ENCODE data around the gene RNF150. TPM values are rescaled to one million over a fixed set of nuclear protein-coding genes. Genes with fewer than 3 reads are reported as not detected.

The RNF150 gene
- polyA plus RNA-seq, 2 of the 4 experiments (the other 2 are of a cell fraction): 0.21 to 0.34 TPM

DNA sequence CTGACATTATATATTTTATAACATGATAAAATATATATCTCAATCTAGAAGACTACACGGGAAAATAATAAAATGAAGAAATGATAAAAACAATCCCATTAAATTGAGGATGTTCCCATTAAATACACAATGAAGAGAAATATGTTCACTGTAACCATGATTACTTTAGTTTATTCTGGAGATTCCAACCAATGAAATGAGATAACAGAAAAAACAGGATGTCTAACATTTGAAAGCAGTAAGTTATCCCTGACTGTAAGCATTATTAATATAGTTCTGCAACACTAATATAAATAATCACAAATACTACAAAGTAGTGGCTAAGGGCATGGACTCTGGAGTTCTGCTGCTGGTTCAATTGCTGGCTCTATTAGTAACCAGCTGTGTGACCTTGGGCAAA lies 169.4 kb downstream of the RNF150 start:
- POLR2A ChIA-PET: no interaction called here
- DNase-seq (ENCODE audit: low read depth in 1 of 2, low spot score in 1 of 2) (no peak), FAIRE-seq (no peak), ATAC-seq (no peak)
- TF ChIP-seq, protein P1, sequence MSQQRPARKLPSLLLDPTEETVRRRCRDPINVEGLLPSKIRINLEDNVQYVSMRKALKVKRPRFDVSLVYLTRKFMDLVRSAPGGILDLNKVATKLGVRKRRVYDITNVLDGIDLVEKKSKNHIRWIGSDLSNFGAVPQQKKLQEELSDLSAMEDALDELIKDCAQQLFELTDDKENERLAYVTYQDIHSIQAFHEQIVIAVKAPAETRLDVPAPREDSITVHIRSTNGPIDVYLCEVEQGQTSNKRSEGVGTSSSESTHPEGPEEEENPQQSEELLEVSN (IDR thresholded peaks at IDR 0.05; ENCODE audit: borderline replicate concordance, low read depth): no peak
- no peak for TF ChIP-seq JUN (IDR thresholded peaks at IDR 0.05)
- TF ChIP-seq FOXS1 (CRISPR knock-in tag; IDR thresholded peaks at IDR 0.05): no peak
- TF ChIP-seq BCL3 (IDR thresholded peaks at IDR 0.05): no peak
- TF ChIP-seq HDAC2 (IDR thresholded peaks at IDR 0.05): no peak
- no peak for TF ChIP-seq HOXB5 (CRISPR knock-in tag; IDR thresholded peaks at IDR 0.05)
- TF ChIP-seq CEBPB (IDR thresholded peaks at IDR 0.05): no peak
- TF ChIP-seq HOXA7 (CRISPR knock-in tag; IDR thresholded peaks at IDR 0.05): no peak
- TF ChIP-seq EHMT2 (IDR thresholded peaks at IDR 0.05; ENCODE audit: low read depth): no peak
- TF ChIP-seq PHF8 (IDR thresholded peaks at IDR 0.05; ENCODE audit: borderline replicate concordance, low read depth): no peak
- no peak for TF ChIP-seq FOSL2 (IDR thresholded peaks at IDR 0.05)
- no peak for TF ChIP-seq FOSL2 (CRISPR knock-in tag; IDR thresholded peaks at IDR 0.05)
- no peak for TF ChIP-seq RCOR1 (IDR thresholded peaks at IDR 0.05; ENCODE audit: low read depth, low read length)
- no peak for TF ChIP-seq HES2 (IDR thresholded peaks at IDR 0.05)
- no peaks in the 10 kb centered on the region for H3K4me1 ChIP-seq
- H3K27ac ChIP-seq: no peak overlapping the region
- H3K4me3 ChIP-seq: no peak overlapping the region
- no peaks in the 10 kb centered on the region for H3K9me3 ChIP-seq
- 49% methylated on average over 1 of the region's 1 CpG for whole genome bisulfite sequencing (ENCODE audit: missing lambda C conversion rate)
- H3K4me2 ChIP-seq: no peak overlapping the region
- CTCF ChIA-PET: no interaction called here

DNA sequence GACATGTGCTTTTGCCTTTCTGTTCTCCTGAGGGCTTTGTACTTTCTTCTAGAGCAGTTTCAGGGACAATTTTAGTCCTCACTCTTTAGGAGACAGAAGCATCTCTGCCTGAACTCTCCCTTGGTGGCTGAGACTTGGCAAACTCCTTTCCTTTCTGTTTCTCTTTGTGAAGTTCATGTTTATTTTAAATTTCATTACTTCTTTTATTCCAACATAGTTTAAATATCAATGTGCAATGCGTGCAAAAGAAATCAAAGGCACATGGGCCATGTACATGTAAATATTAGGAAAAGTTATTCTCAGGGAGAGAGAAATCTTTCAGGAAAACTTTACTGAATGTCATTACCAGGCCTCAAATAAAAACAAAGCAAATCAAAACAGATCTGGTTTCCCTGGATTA lies 177.6 kb downstream of the RNF150 start:
- FAIRE-seq (no peak), ATAC-seq (no peak), DNase-seq (ENCODE audit: low read depth in 1 of 2, low spot score in 1 of 2) (no peak)
- Histone ChIP-seq H3K9me3 (no peaks in the 10 kb centered on the region), H3K4me2 (no peak overlapping the region), H3K4me1 (no peaks in the 10 kb centered on the region), H3K27ac (no peak overlapping the region), H3K4me3 (no peak overlapping the region)
- WGBS (ENCODE audit: missing lambda C conversion rate): 42% methylated on average over 1 of the region's 1 CpG
- POLR2A ChIA-PET: no interaction called here
- CTCF ChIA-PET: no interaction called here
- TF ChIP-seq EHMT2 (IDR thresholded peaks at IDR 0.05; ENCODE audit: low read depth) (no peak), MYC (IDR thresholded peaks at IDR 0.05; ENCODE audit: borderline replicate concordance, low read length) (no peak), FOSB (CRISPR knock-in tag; IDR thresholded peaks at IDR 0.05) (no peak), RARB (CRISPR knock-in tag; IDR thresholded peaks at IDR 0.05) (no peak), PBX3 (IDR thresholded peaks at IDR 0.05) (no peak), CEBPB (IDR thresholded peaks at IDR 0.05) (no peak), ZC3H11A (IDR thresholded peaks at IDR 0.05) (no peak), CHD2 (IDR thresholded peaks at IDR 0.05; ENCODE audit: low read length, partially characterized antibody) (no peak), EP300 (IDR thresholded peaks at IDR 0.05) (no peak), RNF2 (IDR thresholded peaks at IDR 0.05; ENCODE audit: borderline replicate concordance, low read depth) (no peak), JUNB (IDR thresholded peaks at IDR 0.05) (no peak), POLR2A (IDR thresholded peaks at IDR 0.05; ENCODE audit: low read length) (no peak), HOXB5 (CRISPR knock-in tag; IDR thresholded peaks at IDR 0.05) (no peak), KDM5A (IDR thresholded peaks at IDR 0.05) (no peak), JUN (IDR thresholded peaks at IDR 0.05) (no peak), ZNF302 (CRISPR knock-in tag; IDR thresholded peaks at IDR 0.05) (no peak), MAFK (IDR thresholded peaks at IDR 0.05; ENCODE audit: partially characterized antibody) (no peak), BCL3 (IDR thresholded peaks at IDR 0.05) (no peak), CBX8 (IDR thresholded peaks at IDR 0.05) (no peak)
- TF ChIP-seq, protein P1 (IDR thresholded peaks at IDR 0.05; ENCODE audit: borderline replicate concordance, low read depth): no peak

All from A549 (cell line).